A549 (cell line): ENCODE results near the gene MOCOS. TPM values are rescaled to one million over a fixed set of nuclear protein-coding genes. Genes with fewer than 3 reads are reported as not detected.

Source experiments
- ATAC-seq, 2 experiments: fragments of 200-7000 bp in 1 of 2; fragments of >200 bp in 1 of 2; cut with Nextera tagmentation in 1 of 2; cut with Tn5 transposase in 1 of 2; 3 replicates each; pipeline versions ENCODE4 v1.8.0 to v1.9.1; 2018 to 2020; ENCODE audit warnings: mild to moderate bottlenecking in 1 of 2, moderate library complexity in 1 of 2
- CTCF ChIA-PET: fragments of 300-600 bp; sonication (Branson Sonifier 250); formaldehyde crosslinking; extraction: SDS; loops from one replicate; lab custom pipeline; 2021; ENCODE audit warnings: antibody characterized with exemption, inconsistent platforms; lab: Yijun Ruan, JAX
- POLR2A ChIA-PET: fragments of 350-600 bp; formaldehyde crosslinking; extraction: SDS; loops from one replicate; lab custom pipeline; 2021; ENCODE audit warnings: antibody characterized with exemption, inconsistent platforms; lab: Yijun Ruan, JAX
- DNase-seq, 2 experiments: peaks; one replicate each; pipeline versions ENCODE4 v3.0.0 to v3.0.0-alpha.2; 2011 to 2016; ENCODE audit warnings: low read depth in 1 of 2, low spot score in 1 of 2
- FAIRE-seq: peaks from 2 replicates; lab custom pipeline; 2011; peaks lifted over from hg19 to GRCh38; lab: Jason Lieb, UNC
- H3K27ac ChIP-seq, 2 experiments: fragments of >200 bp; sonication (Bioruptor Twin); formaldehyde crosslinking; 3 replicates each; pipeline ENCODE4 v1.5.1; 2016 to 2017
- H3K4me1 ChIP-seq: fragments of >200 bp; sonication (Bioruptor Twin); formaldehyde crosslinking; 3 replicates; pipeline ENCODE4 v1.6.1; 2016
- H3K4me2 ChIP-seq: fragments of >200 bp; sonication (Bioruptor Twin); formaldehyde crosslinking; 3 replicates; pipeline ENCODE4 v1.6.1; 2016
- H3K4me3 ChIP-seq: fragments of >200 bp; sonication (Bioruptor Twin); formaldehyde crosslinking; 3 replicates; pipeline ENCODE4 v1.5.1; 2016
- H3K9me3 ChIP-seq: fragments of >200 bp; sonication (Bioruptor Twin); formaldehyde crosslinking; 3 replicates; pipeline ENCODE4 v1.6.1; 2016
- ATOH8 ChIP-seq: fragments of 250-450 bp; sonication (Bioruptor Pico); IDR thresholded peaks from 2 replicates; pipeline ENCODE4 v1.5.0; 2020; ENCODE audit warnings: low read depth, mild to moderate bottlenecking, moderate library complexity
- CTCF ChIP-seq: fragments of >200 bp; sonication (Bioruptor Twin); formaldehyde crosslinking; IDR thresholded peaks from 3 replicates; pipeline ENCODE4 v1.5.1; 2016
- EHMT2 ChIP-seq: fragments of 200-600 bp; sonication (generic); IDR thresholded peaks from 2 replicates; pipeline ENCODE4 v1.6.1; 2016; ENCODE audit warnings: antibody characterized with exemption, low read depth, mild to moderate bottlenecking, moderate library complexity
- ESRRA ChIP-seq: fragments of 150-350 bp; IDR thresholded peaks from 2 replicates; pipeline ENCODE4 v1.6.1; 2014; ENCODE audit warnings: mild to moderate bottlenecking, low read length, borderline replicate concordance
- FOSB ChIP-seq: fragments of 250-450 bp; sonication (Bioruptor Pico); IDR thresholded peaks from 2 replicates; pipeline ENCODE4 v1.5.0; 2020; ENCODE audit warnings: mild to moderate bottlenecking, moderate library complexity
- FOXS1 ChIP-seq: fragments of 250-450 bp; sonication (Bioruptor Pico); IDR thresholded peaks from 2 replicates; pipeline ENCODE4 v1.5.0; 2020; ENCODE audit warnings: mild to moderate bottlenecking, moderate library complexity
- GATA3 ChIP-seq: IDR thresholded peaks from 2 replicates; pipeline ENCODE4 v1.6.1; 2012; ENCODE audit warnings: borderline replicate concordance
- MAFK ChIP-seq: fragments of 450-650 bp; IDR thresholded peaks from 2 replicates; pipeline ENCODE4 v1.6.1; 2014; ENCODE audit not compliant: partially characterized antibody
- NFE2L2 ChIP-seq: fragments of 150-350 bp; conservative IDR thresholded peaks from 2 replicates; pipeline ENCODE4 v1.6.1; 2014; ENCODE audit warnings: low read length
- PHF8 ChIP-seq: fragments of 200-600 bp; sonication (generic); IDR thresholded peaks from 2 replicates; pipeline ENCODE4 v1.6.1; 2016; ENCODE audit warnings: low read depth, mild to moderate bottlenecking, antibody characterized with exemption, moderate library complexity, borderline replicate concordance
- POLR2A ChIP-seq: IDR thresholded peaks from 2 replicates; pipeline ENCODE4 v1.6.1; 2012; ENCODE audit warnings: mild to moderate bottlenecking, low read length
- RAD21 ChIP-seq, 2 experiments: fragments of >200 bp in 1 of 2; sonication (Bioruptor Twin) in 1 of 2; formaldehyde crosslinking in 1 of 2; IDR thresholded peaks in 1 of 2; conservative IDR thresholded peaks in 1 of 2; 2 replicates in 1 of 2; 3 replicates in 1 of 2; pipeline ENCODE4 v1.6.1; 2012 to 2018; ENCODE audit warnings: inconsistent platforms in 1 of 2
- RARB ChIP-seq: fragments of 250-450 bp; sonication (Bioruptor Pico); IDR thresholded peaks from 2 replicates; pipeline ENCODE4 v1.8.0; 2021; ENCODE audit warnings: mild to moderate bottlenecking, moderate library complexity
- RCOR1 ChIP-seq: fragments of 150-350 bp; IDR thresholded peaks from 2 replicates; pipeline ENCODE4 v1.6.1; 2014; ENCODE audit warnings: antibody characterized with exemption, low read length, low read depth
- REST ChIP-seq: fragments of 200-600 bp; sonication (generic); IDR thresholded peaks from 2 replicates; pipeline ENCODE4 v1.6.1; 2016; ENCODE audit warnings: antibody characterized with exemption, mild to moderate bottlenecking, moderate library complexity
- RFX5 ChIP-seq: fragments of 450-650 bp; IDR thresholded peaks from 2 replicates; pipeline ENCODE4 v1.7.1; 2014; ENCODE audit warnings: antibody characterized with exemption, mild to moderate bottlenecking, moderate library complexity
- RNF2 ChIP-seq: fragments of 200-600 bp; sonication (generic); IDR thresholded peaks from 2 replicates; pipeline ENCODE4 v1.6.1; 2016; ENCODE audit warnings: low read depth, mild to moderate bottlenecking, antibody characterized with exemption, moderate library complexity, borderline replicate concordance
- SMC3 ChIP-seq: fragments of >200 bp; sonication (Bioruptor Twin); formaldehyde crosslinking; IDR thresholded peaks from 3 replicates; pipeline ENCODE4 v1.6.1; 2018; ENCODE audit warnings: inconsistent platforms
- SREBF2 ChIP-seq: fragments of 450-650 bp; IDR thresholded peaks from 2 replicates; pipeline ENCODE4 v1.6.1; 2014; ENCODE audit warnings: mild to moderate bottlenecking, moderate library complexity
- TFCP2L1 ChIP-seq: fragments of 250-450 bp; sonication (Bioruptor Pico); IDR thresholded peaks from 2 replicates; pipeline ENCODE4 v1.5.0; 2021; ENCODE audit warnings: mild to moderate bottlenecking
- ZC3H11A ChIP-seq: fragments of 450-650 bp; IDR thresholded peaks from 2 replicates; pipeline ENCODE4 v1.6.1; 2014; ENCODE audit warnings: antibody characterized with exemption, mild to moderate bottlenecking
- WGBS: methylation state at CpG from one replicate; pipeline ENCODE4 v1.1.6; 2017; ENCODE audit errors: missing lambda C conversion rate; 5-methylcytosine and 5-hydroxymethylcytosine counted together
- polyA plus RNA-seq, 4 experiments: library from polyadenylated mRNA; depleted of rRNA in 3 of 4; stranded (reverse); fragments of >200 nt; fragmentation: RNase III in 1 of 4; extraction: RNeasy Plus Mini Kit Qiagen cat#74134 plus additional on column Dnase treatment in 1 of 4; gene quantifications; 2 replicates in 3 of 4; 3 replicates in 1 of 4; pipeline ENCODE4 v1.2.3, GENCODE V29; 2011 to 2017
- TF ChIP-seq, protein P1 (sequence below): IDR thresholded peaks from 2 replicates; pipeline ENCODE4 v1.6.1; 2012
- TF ChIP-seq, protein P2 (sequence below): fragments of >200 bp; sonication (Bioruptor Twin); formaldehyde crosslinking; IDR thresholded peaks from 2 replicates; pipeline ENCODE4 v1.6.1; 2016

The MOCOS gene
- polyA plus RNA-seq, 2 of the 4 experiments (the other 2 are of a cell fraction), result 2.7 to 8.1 TPM

- WGBS, result under 1% methylated on average over 14 of the region's 47 CpGs
- H3K4me1 ChIP-seq, result no peaks in the 10 kb centered on the region
- TF ChIP-seq RNF2 (0 out of 2 replicates have a peak, but pooled peaks have one; percentile 26), RAD21 (conservative IDR thresholded peaks at IDR 0.05 in 1 of 2, IDR thresholded peaks at IDR 0.05 in 1 of 2) (peak; percentile 46 to 66), RARB (CRISPR knock-in tag) (no peak), CTCF (peak; percentile 46), RFX5 (no peak), SMC3 (peak; percentile 49; the same call in 2 of the 3 replicates)
- peak overlapping the region; percentile 72 to 92 for H3K27ac ChIP-seq
- no peak for FAIRE-seq
- CTCF ChIA-PET, result interaction anchor here (1.4 to 5.4 kb wide), 3 partner anchors 12 to 275 kb away, joined by 3 to 16 read pairs (median 14); no protein-coding TSS in a partner anchor
- peak overlapping the region; percentile 67 for H3K4me3 ChIP-seq
- H3K4me2 ChIP-seq, result peak overlapping the region; percentile 100
- H3K9me3 ChIP-seq, result no peaks in the 10 kb centered on the region
- ATAC-seq, result peak; percentile 84 to 90
- peak; percentile 46 to 74 for DNase-seq
- POLR2A ChIA-PET, result interaction anchor here (1.1 to 2.3 kb wide), 3 partner anchors 13 to 155 kb away, joined by 3 to 10 read pairs (median 5); no protein-coding TSS in a partner anchor
Measured at GRCh38 chr18:36296650-36297416, 109.5 kb downstream of the MOCOS start.

DNA sequence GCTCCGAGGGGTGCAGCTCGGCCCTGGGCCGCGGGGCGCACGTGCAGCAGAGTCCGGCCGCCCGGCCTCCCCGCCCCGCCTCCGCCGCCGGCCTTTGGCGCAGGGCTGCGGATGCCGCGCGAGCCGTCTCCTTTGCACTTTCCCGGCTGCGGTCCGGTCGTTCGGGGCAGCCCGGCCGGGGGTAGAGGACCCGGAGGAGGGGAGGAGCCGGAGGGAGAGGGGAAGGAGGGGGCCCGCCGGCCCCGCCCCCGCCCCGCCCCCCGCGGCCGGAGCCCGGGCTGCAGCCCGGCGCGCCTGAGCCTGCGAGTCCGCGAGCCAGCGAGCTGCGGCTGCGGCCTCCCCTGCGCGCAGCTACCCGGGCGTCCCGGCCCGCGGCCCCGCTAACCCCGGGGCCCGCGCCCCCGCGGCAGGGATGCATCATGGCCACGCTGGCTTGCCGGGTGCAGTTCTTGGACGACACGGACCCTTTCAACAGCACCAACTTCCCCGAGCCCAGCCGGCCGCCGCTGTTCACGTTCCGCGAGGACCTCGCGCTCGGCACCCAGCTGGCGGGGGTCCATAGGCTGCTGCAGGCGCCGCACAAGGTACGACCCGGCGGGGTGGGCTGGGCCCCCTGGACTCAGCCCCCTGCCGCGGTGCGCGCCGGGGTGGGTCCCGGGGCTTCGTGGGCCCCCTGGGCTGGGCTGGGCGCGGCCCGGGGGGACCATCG, 110.3 kb downstream of the MOCOS start, which contains the start of gene FHOD3:
FHOD3 (plus strand) TSS at position 297 of the 709 bp plus-strand sequence; CDS start at position 420, 123 bp downstream.
- WGBS, result no CpG with 5 or more reads among the region's 91 CpGs
- H3K27ac ChIP-seq, result peak within 1 kb of the TSS; percentile 72 to 92
- no peaks in the 10 kb centered on the region for H3K4me1 ChIP-seq
- POLR2A ChIA-PET, result interaction anchor here (0.5 to 2.3 kb wide), 5 partner anchors 12 to 231 kb away, joined by 3 to 10 read pairs (median 4); no protein-coding TSS in a partner anchor
- FAIRE-seq, result no peak
- DNase-seq, result peak; percentile 26 to 27
- peak within 1 kb of the TSS; percentile 100 for H3K4me2 ChIP-seq
- TF ChIP-seq SREBF2 (no peak), ATOH8 (CRISPR knock-in tag) (no peak), GATA3 (no peak), ESRRA (no peak), POLR2A (no peak), TFCP2L1 (no peak), PHF8 (no peak), FOSB (CRISPR knock-in tag) (no peak), FOXS1 (CRISPR knock-in tag) (no peak), REST (no peak), ZC3H11A (no peak), NFE2L2 (no peak), MAFK (no peak), EHMT2 (no peak), RCOR1 (no peak), CTCF (no peak)
- TF ChIP-seq, protein P1, sequence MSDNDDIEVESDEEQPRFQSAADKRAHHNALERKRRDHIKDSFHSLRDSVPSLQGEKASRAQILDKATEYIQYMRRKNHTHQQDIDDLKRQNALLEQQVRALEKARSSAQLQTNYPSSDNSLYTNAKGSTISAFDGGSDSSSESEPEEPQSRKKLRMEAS, result no peak; the same call in none of the 2 replicates
- TF ChIP-seq, protein P2, sequence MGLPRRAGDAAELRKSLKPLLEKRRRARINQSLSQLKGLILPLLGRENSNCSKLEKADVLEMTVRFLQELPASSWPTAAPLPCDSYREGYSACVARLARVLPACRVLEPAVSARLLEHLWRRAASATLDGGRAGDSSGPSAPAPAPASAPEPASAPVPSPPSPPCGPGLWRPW, result no peak
- TF ChIP-seq, all 56 proteins: peak for 0
- Histone ChIP-seq H3K4me3 (peak within 1 kb of the TSS; percentile 67), H3K9me3 (no peaks in the 10 kb centered on the region)
- ATAC-seq, result peak; percentile 67 to 70
- CTCF ChIA-PET, result interaction anchor here (1.4 to 5.4 kb wide), 5 partner anchors 13 to 275 kb away, joined by 3 to 16 read pairs (median 4); no protein-coding TSS in a partner anchor
